HuH-7 (cell line): ENCODE measurements around the gene RNF6.

Experiments used
- DNase-seq: peaks from one replicate; pipeline ENCODE4 v3.0.0; 2011; ENCODE audit warnings: low spot score

Gene RNF6

GRCh38 chr13:26225896-26226617 lies 3.9 kb upstream of the RNF6 start:
- DNase-seq: no peak

GRCh38 chr13:26222520-26223046 lies 469 bp upstream of the RNF6 start:
- peak; percentile 53 for DNase-seq

- DNase-seq: no peak
Observed at GRCh38 chr13:26221399-26221720, 754 bp downstream of the RNF6 start.

GRCh38 chr13:26220575-26220974 lies 1.5 kb downstream of the RNF6 start:
- DNase-seq: no peak

GRCh38 chr13:26219726-26220125 lies 2.4 kb downstream of the RNF6 start:
- DNase-seq: no peak

- no peak for DNase-seq
Observed at GRCh38 chr13:26216042-26216441, 6.1 kb downstream of the RNF6 start.

GRCh38 chr13:26213982-26214381 lies 8.1 kb downstream of the RNF6 start:
- DNase-seq: no peak

GRCh38 chr13:26213345-26213744 lies 8.8 kb downstream of the RNF6 start:
- no peak for DNase-seq

- DNase-seq: no peak
Observed at GRCh38 chr13:26208287-26208686, 13.8 kb downstream of the RNF6 start.

- no peak for DNase-seq
Observed at GRCh38 chr13:26202365-26202972, 19.6 kb downstream of the RNF6 start.

GRCh38 chr13:26200811-26201210 lies 21.3 kb downstream of the RNF6 start:
- no peak for DNase-seq

- no peak for DNase-seq
Observed at GRCh38 chr13:26198116-26198515, 24.0 kb downstream of the RNF6 start.

- no peak for DNase-seq
Observed at GRCh38 chr13:26197298-26197697, 24.8 kb downstream of the RNF6 start.

- peak; percentile 8 for DNase-seq
Observed at GRCh38 chr13:26186995-26187394, 35.1 kb downstream of the RNF6 start.

- DNase-seq: peak; percentile 75
Observed at GRCh38 chr13:26186118-26186870, 35.8 kb downstream of the RNF6 start.

- no peak for DNase-seq
Observed at GRCh38 chr13:26185720-26186117, 36.4 kb downstream of the RNF6 start.

- peak; percentile 49 for DNase-seq
Observed at GRCh38 chr13:26184791-26185250, 37.3 kb downstream of the RNF6 start.

- DNase-seq: no peak
Observed at GRCh38 chr13:26183416-26183815, 38.7 kb downstream of the RNF6 start.

GRCh38 chr13:26179344-26179743 lies 42.8 kb downstream of the RNF6 start:
- no peak for DNase-seq

GRCh38 chr13:26168835-26169234 lies 53.3 kb downstream of the RNF6 start:
- no peak for DNase-seq

GRCh38 chr13:26168237-26168814 lies 53.8 kb downstream of the RNF6 start:
- DNase-seq: no peak

GRCh38 chr13:26163812-26164211 lies 58.3 kb downstream of the RNF6 start:
- DNase-seq: no peak
